Breast epithelium (tissue), 3 donors: Measurements from ENCODE around the gene CDH1.

ENCODE experiments used
- POLR2A ChIP-seq: fragments of 450-650 bp; IDR thresholded peaks from one replicate; pipeline ENCODE4 v1.6.1; 2016; ENCODE audit warnings: antibody characterized with exemption, mild to moderate bottlenecking, moderate library complexity
- TF ChIP-seq, protein P1 (sequence below), 3 donors: fragments of 450-650 bp; IDR thresholded peaks; one replicate each; pipeline ENCODE4 v1.5.1; 2016 to 2017; ENCODE audit warnings: antibody characterized with exemption in 3 of 3, mild to moderate bottlenecking in 3 of 3, moderate library complexity in 3 of 3

DNA sequence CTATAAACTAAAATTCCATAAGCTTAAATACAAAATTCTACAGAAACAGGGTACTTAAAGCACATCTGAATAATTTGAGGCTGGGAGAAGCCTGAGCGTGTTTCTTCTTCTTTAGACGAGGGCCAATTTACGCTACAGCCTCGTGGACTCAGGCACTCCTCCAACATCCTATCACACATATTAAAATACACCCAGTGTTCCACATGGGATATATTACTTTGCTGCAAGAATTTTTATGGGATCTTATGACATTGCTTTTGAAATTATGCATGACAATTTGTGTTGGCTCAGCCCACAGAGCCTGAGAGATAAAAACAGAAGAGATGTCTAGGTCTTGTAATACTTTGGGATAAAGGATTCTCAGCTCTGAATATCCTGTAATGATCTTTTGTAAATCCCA, 102.7 kb downstream of the CDH1 start:
- TF ChIP-seq POLR2A, result no peak
- TF ChIP-seq, protein P1, sequence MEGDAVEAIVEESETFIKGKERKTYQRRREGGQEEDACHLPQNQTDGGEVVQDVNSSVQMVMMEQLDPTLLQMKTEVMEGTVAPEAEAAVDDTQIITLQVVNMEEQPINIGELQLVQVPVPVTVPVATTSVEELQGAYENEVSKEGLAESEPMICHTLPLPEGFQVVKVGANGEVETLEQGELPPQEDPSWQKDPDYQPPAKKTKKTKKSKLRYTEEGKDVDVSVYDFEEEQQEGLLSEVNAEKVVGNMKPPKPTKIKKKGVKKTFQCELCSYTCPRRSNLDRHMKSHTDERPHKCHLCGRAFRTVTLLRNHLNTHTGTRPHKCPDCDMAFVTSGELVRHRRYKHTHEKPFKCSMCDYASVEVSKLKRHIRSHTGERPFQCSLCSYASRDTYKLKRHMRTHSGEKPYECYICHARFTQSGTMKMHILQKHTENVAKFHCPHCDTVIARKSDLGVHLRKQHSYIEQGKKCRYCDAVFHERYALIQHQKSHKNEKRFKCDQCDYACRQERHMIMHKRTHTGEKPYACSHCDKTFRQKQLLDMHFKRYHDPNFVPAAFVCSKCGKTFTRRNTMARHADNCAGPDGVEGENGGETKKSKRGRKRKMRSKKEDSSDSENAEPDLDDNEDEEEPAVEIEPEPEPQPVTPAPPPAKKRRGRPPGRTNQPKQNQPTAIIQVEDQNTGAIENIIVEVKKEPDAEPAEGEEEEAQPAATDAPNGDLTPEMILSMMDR (IDR thresholded peaks at IDR 0.05), result no peak
